ENCODE data around the gene SLC22A23.

Gene SLC22A23, protein sequence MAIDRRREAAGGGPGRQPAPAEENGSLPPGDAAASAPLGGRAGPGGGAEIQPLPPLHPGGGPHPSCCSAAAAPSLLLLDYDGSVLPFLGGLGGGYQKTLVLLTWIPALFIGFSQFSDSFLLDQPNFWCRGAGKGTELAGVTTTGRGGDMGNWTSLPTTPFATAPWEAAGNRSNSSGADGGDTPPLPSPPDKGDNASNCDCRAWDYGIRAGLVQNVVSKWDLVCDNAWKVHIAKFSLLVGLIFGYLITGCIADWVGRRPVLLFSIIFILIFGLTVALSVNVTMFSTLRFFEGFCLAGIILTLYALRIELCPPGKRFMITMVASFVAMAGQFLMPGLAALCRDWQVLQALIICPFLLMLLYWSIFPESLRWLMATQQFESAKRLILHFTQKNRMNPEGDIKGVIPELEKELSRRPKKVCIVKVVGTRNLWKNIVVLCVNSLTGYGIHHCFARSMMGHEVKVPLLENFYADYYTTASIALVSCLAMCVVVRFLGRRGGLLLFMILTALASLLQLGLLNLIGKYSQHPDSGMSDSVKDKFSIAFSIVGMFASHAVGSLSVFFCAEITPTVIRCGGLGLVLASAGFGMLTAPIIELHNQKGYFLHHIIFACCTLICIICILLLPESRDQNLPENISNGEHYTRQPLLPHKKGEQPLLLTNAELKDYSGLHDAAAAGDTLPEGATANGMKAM

DNA sequence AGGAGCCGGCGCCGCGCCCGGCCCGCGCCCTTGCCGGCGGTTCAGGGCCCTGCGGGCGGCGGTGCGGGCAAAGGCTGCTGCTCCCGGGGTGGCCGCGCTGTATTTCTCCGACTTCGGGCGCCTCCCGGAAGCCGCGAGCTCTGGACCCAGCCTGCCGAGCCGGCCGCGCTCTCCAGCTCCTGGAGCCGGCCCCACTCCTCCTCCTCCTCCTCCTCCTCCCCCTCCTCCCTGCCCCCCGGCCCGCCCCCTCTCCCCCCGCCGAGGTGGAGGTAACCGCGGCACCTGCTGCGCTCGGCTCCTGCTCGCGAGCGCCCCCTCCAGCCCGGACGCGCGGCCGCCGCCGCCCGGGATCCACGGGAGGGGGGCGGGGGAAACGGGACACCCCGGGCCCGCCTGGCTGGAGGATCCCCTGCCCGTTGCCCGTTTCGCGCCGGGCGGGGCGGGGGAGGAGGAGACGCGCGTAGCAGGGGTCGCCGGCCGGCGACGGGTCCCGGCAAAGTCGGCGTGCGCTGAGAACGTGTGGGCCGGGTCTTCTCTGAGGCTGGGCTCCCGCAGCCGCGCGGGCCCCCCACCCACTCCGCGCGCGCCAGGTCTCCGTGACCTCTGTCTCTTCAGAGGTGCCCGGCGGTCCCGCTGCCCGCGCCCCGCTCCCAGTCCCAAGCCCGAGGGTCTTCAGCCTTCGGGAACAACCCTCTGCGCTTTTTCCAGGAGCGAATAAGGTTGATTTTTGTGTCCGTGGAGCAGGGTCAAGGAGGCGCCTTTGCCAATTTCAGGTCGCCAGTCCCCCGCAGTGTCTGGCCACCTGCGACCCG, at the start of gene SLC22A23:
Gene SLC22A23 (minus strand): TSS at position 153 of the 812 bp plus-strand sequence. CDS start 491 bp downstream, outside the sequence.
- no peaks in the 10 kb centered on the region for H3K9me3 ChIP-seq (ENCODE audit: control insufficient read depth in 2 of 2, low read length in 2 of 2)
- H3K27me3 ChIP-seq (ENCODE audit: control insufficient read depth in 2 of 2, insufficient read depth in 2 of 2, low read length in 2 of 2), result peaks cover 0 to 3% of the 10 kb centered on the region in 2 donors
- H3K36me3 ChIP-seq (ENCODE audit: control insufficient read depth in 2 of 2, insufficient read depth in 2 of 2, low read length in 2 of 2), result no peaks in the 10 kb centered on the region
- H3K27ac ChIP-seq (ENCODE audit: low read depth in 2 of 2, low read length in 2 of 2), result peak within 1 kb of the TSS; percentile 77 to 81
- H3K4me3 ChIP-seq (ENCODE audit: low read length in 2 of 2), result peak within 1 kb of the TSS; percentile 89 to 91
- peak within 1 kb of the TSS; percentile 76 to 80 for H3K9ac ChIP-seq (ENCODE audit: low read depth in 1 of 2, low read length in 2 of 2)
- H3K4me1 ChIP-seq (ENCODE audit: control insufficient read depth in 2 of 2, insufficient read depth in 2 of 2, low read length in 2 of 2), result peaks cover 19% of the 10 kb centered on the region in 2 donors

DNA sequence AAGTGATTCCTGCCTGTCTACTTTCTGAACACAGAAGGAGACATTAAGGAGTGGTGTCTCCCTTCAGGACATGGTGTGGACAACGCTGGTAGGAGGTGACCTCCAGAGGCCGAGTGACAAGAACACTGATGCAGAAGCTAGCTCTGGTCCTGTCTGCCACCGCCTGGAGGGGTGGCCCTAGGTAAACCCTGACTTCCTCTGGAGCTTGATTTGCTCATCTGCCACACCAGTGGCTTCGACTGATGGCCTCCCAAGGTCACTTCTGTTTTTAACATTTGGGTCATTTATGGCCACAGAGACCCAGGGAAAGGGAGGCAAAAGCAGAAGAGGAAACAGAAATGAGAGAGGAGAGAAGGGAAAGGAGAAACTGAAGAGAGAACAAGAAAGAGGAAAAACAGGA, 49.4 kb upstream of the SLC22A23 start:
- Histone ChIP-seq H3K27me3 (ENCODE audit: control insufficient read depth in 2 of 2, insufficient read depth in 2 of 2, low read length in 2 of 2) (no peaks in the 10 kb centered on the region), H3K9me3 (ENCODE audit: control insufficient read depth in 2 of 2, low read length in 2 of 2) (no peaks in the 10 kb centered on the region), H3K4me3 (ENCODE audit: low read length in 2 of 2) (no peak overlapping the region), H3K4me1 (ENCODE audit: control insufficient read depth in 2 of 2, insufficient read depth in 2 of 2, low read length in 2 of 2) (no peaks in the 10 kb centered on the region), H3K36me3 (ENCODE audit: control insufficient read depth in 2 of 2, insufficient read depth in 2 of 2, low read length in 2 of 2) (no peaks in the 10 kb centered on the region), H3K9ac (ENCODE audit: low read depth in 1 of 2, low read length in 2 of 2) (no peak overlapping the region), H3K27ac (ENCODE audit: low read depth in 2 of 2, low read length in 2 of 2) (no peak overlapping the region)

DNA sequence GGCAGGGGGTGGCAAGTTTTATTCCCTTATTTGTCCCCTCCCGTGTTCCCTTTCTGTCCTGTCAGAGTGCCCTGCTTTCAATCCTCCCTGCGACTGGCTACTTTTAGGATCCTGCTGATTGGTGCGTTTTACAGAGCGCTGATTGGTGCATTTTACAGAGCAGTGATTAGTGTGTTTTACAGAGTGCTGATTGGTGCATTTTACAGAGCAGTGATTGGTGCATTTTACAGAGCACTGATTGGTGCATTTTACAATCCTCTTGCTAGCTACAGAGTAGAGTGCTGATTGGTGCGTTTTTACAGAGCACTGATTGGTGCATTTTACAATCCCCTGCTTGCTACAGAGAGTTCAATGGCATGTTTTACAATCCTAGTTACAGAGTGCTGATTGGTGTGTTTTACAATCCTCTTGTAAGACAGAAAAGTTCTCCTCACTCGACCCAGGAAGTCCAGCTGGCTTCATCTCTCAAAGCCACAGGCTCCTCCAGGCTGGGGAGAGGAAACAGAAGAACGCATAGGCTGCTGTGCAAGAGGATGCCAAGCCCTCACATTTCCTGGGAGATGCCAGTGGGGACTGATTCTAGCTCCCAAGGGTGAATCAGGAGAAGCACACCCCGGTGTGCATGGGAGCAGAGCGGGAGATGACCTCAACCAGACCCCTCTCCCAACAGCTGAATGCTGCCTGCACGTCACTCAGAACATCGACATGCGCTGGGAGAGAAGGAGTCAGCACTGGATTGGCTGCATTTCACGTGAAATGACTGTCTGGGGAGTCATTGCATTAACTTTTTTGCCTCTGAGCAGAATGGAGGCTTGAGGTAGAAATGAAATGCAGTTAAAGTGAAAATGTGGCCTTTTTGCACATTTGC, 48.3 kb upstream of the SLC22A23 start:
- Histone ChIP-seq H3K27me3 (ENCODE audit: control insufficient read depth in 2 of 2, insufficient read depth in 2 of 2, low read length in 2 of 2) (no peaks in the 10 kb centered on the region), H3K9ac (ENCODE audit: low read depth in 1 of 2, low read length in 2 of 2) (no peak overlapping the region), H3K9me3 (ENCODE audit: control insufficient read depth in 2 of 2, low read length in 2 of 2) (no peaks in the 10 kb centered on the region), H3K4me1 (ENCODE audit: control insufficient read depth in 2 of 2, insufficient read depth in 2 of 2, low read length in 2 of 2) (no peaks in the 10 kb centered on the region), H3K4me3 (ENCODE audit: low read length in 2 of 2) (no peak overlapping the region), H3K27ac (ENCODE audit: low read depth in 2 of 2, low read length in 2 of 2) (no peak overlapping the region), H3K36me3 (ENCODE audit: control insufficient read depth in 2 of 2, insufficient read depth in 2 of 2, low read length in 2 of 2) (no peaks in the 10 kb centered on the region)

DNA sequence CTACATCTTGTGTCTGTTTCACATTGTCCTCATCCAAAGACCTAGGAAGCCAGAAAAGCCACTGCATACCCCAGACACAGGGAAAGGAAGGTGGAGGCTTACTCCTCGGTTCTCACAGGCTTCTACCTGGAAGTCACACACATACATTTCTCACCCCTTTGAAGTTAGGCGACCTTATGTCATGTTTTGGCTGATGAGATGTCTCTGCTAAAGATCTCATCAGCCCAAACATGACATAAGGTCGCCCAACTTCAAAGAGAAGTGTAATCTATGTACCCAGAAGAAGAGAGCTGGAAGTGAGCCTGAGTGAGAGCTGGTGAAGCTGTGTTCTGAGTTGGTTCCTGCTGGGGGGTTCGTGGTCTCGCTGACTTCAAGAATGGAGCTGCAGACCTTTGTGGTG, 47.5 kb upstream of the SLC22A23 start:
- H3K27me3 ChIP-seq (ENCODE audit: control insufficient read depth in 2 of 2, insufficient read depth in 2 of 2, low read length in 2 of 2), result no peaks in the 10 kb centered on the region
- H3K4me1 ChIP-seq (ENCODE audit: control insufficient read depth in 2 of 2, insufficient read depth in 2 of 2, low read length in 2 of 2), result no peaks in the 10 kb centered on the region
- H3K36me3 ChIP-seq (ENCODE audit: control insufficient read depth in 2 of 2, insufficient read depth in 2 of 2, low read length in 2 of 2), result no peaks in the 10 kb centered on the region
- no peak overlapping the region for H3K4me3 ChIP-seq (ENCODE audit: low read length in 2 of 2)
- H3K9ac ChIP-seq (ENCODE audit: low read depth in 1 of 2, low read length in 2 of 2), result no peak overlapping the region
- no peak overlapping the region for H3K27ac ChIP-seq (ENCODE audit: low read depth in 2 of 2, low read length in 2 of 2)
- no peaks in the 10 kb centered on the region for H3K9me3 ChIP-seq (ENCODE audit: control insufficient read depth in 2 of 2, low read length in 2 of 2)

DNA sequence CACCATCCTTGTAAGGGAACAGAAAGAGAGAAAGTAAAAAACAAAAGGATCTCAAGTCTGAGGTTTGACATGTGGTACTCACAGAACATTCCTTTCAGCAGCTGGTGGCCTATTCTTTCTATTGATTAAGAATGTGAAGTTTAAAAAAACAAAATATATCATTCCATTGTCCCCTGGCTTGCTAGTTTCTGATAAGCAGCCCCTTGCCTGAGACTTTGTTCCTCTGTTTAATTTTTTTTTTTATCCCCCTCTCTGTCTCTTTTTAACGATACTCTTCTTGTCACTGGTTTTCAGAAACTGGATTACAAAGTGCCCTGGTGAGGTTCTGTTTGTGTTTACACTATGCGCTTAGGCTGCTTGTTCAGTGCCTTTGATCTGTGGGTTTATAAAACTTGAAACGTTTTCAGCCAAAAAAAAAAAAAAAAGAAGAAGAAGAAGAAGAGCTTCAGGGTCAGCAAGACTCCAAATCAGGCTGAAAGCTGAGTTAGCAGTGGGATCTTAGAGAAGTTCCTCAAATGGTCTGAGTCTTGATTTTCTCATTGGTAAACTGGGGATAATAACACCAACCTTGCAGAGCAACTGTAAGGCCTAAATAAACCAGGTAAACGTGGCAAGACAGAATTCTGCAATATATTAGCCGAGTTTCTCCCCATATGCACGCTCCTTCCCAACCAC, 45.1 kb upstream of the SLC22A23 start:
- H3K4me1 ChIP-seq (ENCODE audit: control insufficient read depth in 2 of 2, insufficient read depth in 2 of 2, low read length in 2 of 2), result no peaks in the 10 kb centered on the region
- no peaks in the 10 kb centered on the region for H3K9me3 ChIP-seq (ENCODE audit: control insufficient read depth in 2 of 2, low read length in 2 of 2)
- no peaks in the 10 kb centered on the region for H3K27me3 ChIP-seq (ENCODE audit: control insufficient read depth in 2 of 2, insufficient read depth in 2 of 2, low read length in 2 of 2)
- H3K9ac ChIP-seq (ENCODE audit: low read depth in 1 of 2, low read length in 2 of 2), result no peak overlapping the region
- no peaks in the 10 kb centered on the region for H3K36me3 ChIP-seq (ENCODE audit: control insufficient read depth in 2 of 2, insufficient read depth in 2 of 2, low read length in 2 of 2)
- H3K4me3 ChIP-seq (ENCODE audit: low read length in 2 of 2), result no peak overlapping the region
- H3K27ac ChIP-seq (ENCODE audit: low read depth in 2 of 2, low read length in 2 of 2), result no peak overlapping the region

DNA sequence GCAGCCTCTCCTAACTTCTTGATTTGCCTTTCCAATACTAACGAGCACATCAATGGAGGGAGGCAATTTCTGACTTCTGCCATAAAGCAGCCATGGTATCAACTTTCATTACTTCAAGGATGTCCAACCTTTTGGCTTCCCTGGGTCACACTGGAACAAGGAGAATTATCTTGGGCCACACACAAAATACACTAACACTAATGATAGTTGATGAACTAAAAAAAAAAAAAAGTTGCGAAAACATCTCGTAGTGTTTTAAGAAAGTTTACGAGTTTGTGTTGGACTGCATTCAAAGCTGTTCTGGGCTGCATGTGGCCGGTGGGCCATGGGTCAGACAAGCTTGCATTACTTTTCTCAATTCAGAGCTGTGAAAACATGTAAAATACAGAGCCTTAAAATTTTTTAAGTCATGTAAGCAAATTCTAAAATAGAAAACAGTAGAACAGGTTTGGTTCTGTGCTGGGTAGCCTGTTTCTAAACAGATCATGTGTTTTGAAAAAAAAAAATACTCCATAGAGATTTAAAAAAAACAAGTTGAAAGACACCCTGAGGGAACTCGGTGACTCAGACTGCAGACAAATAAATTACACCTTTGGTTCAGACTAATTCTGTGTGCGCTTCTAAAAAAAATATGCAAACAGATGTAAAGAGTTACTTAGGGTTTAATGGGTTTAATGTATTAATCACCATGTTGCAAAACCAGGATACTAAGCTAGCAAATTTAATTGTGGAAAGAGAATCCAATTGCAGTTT, 43.6 kb upstream of the SLC22A23 start:
- Histone ChIP-seq H3K9ac (ENCODE audit: low read depth in 1 of 2, low read length in 2 of 2) (no peak overlapping the region), H3K27ac (ENCODE audit: low read depth in 2 of 2, low read length in 2 of 2) (no peak overlapping the region), H3K36me3 (ENCODE audit: control insufficient read depth in 2 of 2, insufficient read depth in 2 of 2, low read length in 2 of 2) (no peaks in the 10 kb centered on the region), H3K4me3 (ENCODE audit: low read length in 2 of 2) (no peak overlapping the region), H3K9me3 (ENCODE audit: control insufficient read depth in 2 of 2, low read length in 2 of 2) (no peaks in the 10 kb centered on the region), H3K27me3 (ENCODE audit: control insufficient read depth in 2 of 2, insufficient read depth in 2 of 2, low read length in 2 of 2) (no peaks in the 10 kb centered on the region), H3K4me1 (ENCODE audit: control insufficient read depth in 2 of 2, insufficient read depth in 2 of 2, low read length in 2 of 2) (no peaks in the 10 kb centered on the region)

DNA sequence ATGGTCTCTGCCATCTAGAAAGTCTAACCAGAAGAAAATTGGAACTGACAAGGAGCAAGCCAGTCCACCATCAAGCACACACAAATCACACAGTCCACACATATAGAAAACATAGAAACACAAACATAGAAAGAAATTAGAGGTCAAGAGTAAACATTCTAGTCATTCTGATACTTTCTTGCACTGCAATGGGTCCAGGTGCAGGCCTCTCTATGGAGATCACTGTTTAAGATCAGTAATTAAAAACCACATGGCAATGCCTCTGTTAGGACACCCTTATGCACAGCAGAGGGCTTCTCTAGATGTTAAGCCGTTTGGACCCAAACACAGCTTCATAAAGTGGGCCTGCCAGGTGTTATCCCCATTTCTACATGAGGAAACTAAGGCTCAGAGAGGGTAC, 42.8 kb upstream of the SLC22A23 start:
- no peak overlapping the region for H3K9ac ChIP-seq (ENCODE audit: low read depth in 1 of 2, low read length in 2 of 2)
- no peaks in the 10 kb centered on the region for H3K4me1 ChIP-seq (ENCODE audit: control insufficient read depth in 2 of 2, insufficient read depth in 2 of 2, low read length in 2 of 2)
- no peaks in the 10 kb centered on the region for H3K9me3 ChIP-seq (ENCODE audit: control insufficient read depth in 2 of 2, low read length in 2 of 2)
- H3K27me3 ChIP-seq (ENCODE audit: control insufficient read depth in 2 of 2, insufficient read depth in 2 of 2, low read length in 2 of 2), result no peaks in the 10 kb centered on the region
- H3K4me3 ChIP-seq (ENCODE audit: low read length in 2 of 2), result no peak overlapping the region
- H3K27ac ChIP-seq (ENCODE audit: low read depth in 2 of 2, low read length in 2 of 2), result no peak overlapping the region
- no peaks in the 10 kb centered on the region for H3K36me3 ChIP-seq (ENCODE audit: control insufficient read depth in 2 of 2, insufficient read depth in 2 of 2, low read length in 2 of 2)

DNA sequence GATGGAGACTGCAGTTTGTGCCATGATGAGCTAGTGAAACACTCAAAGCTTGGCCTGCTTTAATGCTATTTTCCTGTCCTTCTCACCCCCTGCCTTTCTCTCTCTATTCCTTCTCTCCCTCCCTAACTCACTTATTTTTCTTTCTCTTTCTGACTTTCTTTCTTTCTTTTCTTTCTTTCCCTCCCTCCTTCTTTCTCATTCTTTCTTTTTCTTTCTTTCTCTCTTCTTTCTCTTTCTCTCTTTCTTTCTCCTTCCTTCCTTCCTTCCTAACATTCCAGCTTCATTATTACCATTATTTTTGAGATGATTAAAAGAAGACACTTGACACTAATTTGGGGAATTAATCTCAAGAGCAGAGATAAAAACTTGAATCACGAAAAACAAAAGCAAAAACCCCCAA, 39.5 kb upstream of the SLC22A23 start:
- Histone ChIP-seq H3K4me3 (ENCODE audit: low read length in 2 of 2) (no peak overlapping the region), H3K9me3 (ENCODE audit: control insufficient read depth in 2 of 2, low read length in 2 of 2) (no peaks in the 10 kb centered on the region), H3K9ac (ENCODE audit: low read depth in 1 of 2, low read length in 2 of 2) (no peak overlapping the region), H3K4me1 (ENCODE audit: control insufficient read depth in 2 of 2, insufficient read depth in 2 of 2, low read length in 2 of 2) (no peaks in the 10 kb centered on the region), H3K27ac (ENCODE audit: low read depth in 2 of 2, low read length in 2 of 2) (no peak overlapping the region), H3K36me3 (ENCODE audit: control insufficient read depth in 2 of 2, insufficient read depth in 2 of 2, low read length in 2 of 2) (no peaks in the 10 kb centered on the region), H3K27me3 (ENCODE audit: control insufficient read depth in 2 of 2, insufficient read depth in 2 of 2, low read length in 2 of 2) (no peaks in the 10 kb centered on the region)

All from mucosa of rectum (tissue), 2 donors.